Cardiac fibroblast (primary cell): ENCODE measurements around the gene HDAC1.
"Not testable (repeated sequence)": the region's sequence is repeated elsewhere in the genome, so short reads cannot be mapped to it uniquely, and the experiment has no call there.

Source experiments
- DNase-seq, 2 donors: peaks; one replicate each; pipeline versions ENCODE4 v3.0.0 to v3.0.0-alpha.2; 2010; ENCODE audit warnings: low read depth in 2 of 2
- H3K4me3 ChIP-seq, 2 donors: replicated peaks in 1 of 2; 1 replicate in 1 of 2; 2 replicates in 1 of 2; pipeline ENCODE4 v1.5.1; 2011; ENCODE audit warnings: low read depth in 2 of 2, low read length in 2 of 2, mild to moderate bottlenecking in 2 of 2, moderate library complexity in 1 of 2
- CTCF ChIP-seq: IDR thresholded peaks from one replicate; pipeline ENCODE4 v1.5.1; 2011; ENCODE audit warnings: low read depth, mild to moderate bottlenecking, low read length, inconsistent platforms

Gene HDAC1

GRCh38 chr1:32250893-32251716 is 40.8 kb upstream of the HDAC1 start, which contains the start of gene LCK:
Gene LCK (plus strand): TSS chr1:32251265. CDS start chr1:32274330, 23,065 bp downstream.
- H3K4me3 ChIP-seq = no peak within 1 kb of the TSS
- DNase-seq = no peak
- no peak for TF ChIP-seq CTCF

GRCh38 chr1:32255072-32256071 is 36.5 kb upstream of the HDAC1 start:
- H3K4me3 ChIP-seq = no peak overlapping the region
- DNase-seq = no peak
- no peak for TF ChIP-seq CTCF

- no peak overlapping the region for H3K4me3 ChIP-seq
- DNase-seq = no peak
- no peak for TF ChIP-seq CTCF
Measured at GRCh38 chr1:32256473-32257226, 35.2 kb upstream of the HDAC1 start.

- no peak for DNase-seq
- H3K4me3 ChIP-seq = no peak overlapping the region
- no peak for TF ChIP-seq CTCF
Measured at GRCh38 chr1:32257227-32257508, 34.7 kb upstream of the HDAC1 start.

DNA sequence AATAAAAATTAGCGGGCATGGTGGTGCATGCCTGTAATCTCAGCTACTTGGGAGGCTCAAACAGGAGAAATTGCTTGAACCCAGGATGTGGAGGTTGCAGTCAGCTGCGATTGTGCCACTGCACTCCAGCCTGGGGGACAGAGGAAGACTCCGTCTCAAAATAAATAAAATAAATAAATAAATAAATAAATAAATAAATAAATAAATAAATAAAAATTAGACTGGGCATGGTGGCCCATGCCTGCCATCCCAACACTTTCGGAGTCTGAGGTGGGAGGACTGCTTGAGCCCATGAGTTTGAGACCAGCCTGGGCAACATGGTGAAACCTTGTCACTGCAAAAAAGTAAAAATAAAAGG is 28.7 kb upstream of the HDAC1 start:
- H3K4me3 ChIP-seq, DNase-seq: not testable (repeated sequence)

DNA sequence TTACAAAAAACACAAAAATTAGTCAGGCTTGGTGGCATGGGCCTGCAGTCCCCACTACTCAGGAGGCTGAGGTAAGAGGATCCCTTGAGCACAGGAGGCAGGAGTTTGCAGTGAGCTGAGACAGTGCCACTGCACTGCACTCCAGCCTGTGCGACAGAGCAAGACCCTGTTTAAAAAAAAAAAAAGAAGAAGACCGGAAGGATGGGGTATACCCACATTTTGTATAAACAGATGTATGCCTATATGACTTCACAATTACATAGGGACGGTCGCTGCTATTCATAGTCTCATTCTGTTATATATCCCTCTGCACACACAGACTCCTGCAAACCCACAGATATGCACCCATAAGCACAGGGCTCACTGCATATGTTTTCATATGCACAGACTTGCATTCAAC is 28.1 kb upstream of the HDAC1 start:
- no peak for TF ChIP-seq CTCF
- H3K4me3 ChIP-seq = no peak overlapping the region
- DNase-seq = no peak
